Esophagus muscularis mucosa (tissue), 4 donors: ENCODE data around the gene CACNA1G.

Source experiments
- EP300 ChIP-seq: sonication (generic); formaldehyde crosslinking; IDR thresholded peaks from one replicate; pipeline ENCODE4 v1.6.1; 2017; ENCODE audit warnings: antibody characterized with exemption
- POLR2A ChIP-seq: fragments of 450-650 bp; IDR thresholded peaks from one replicate; pipeline ENCODE4 v1.6.1; 2017; ENCODE audit warnings: antibody characterized with exemption, moderate library complexity, mild to moderate bottlenecking, low read depth
- TF ChIP-seq, protein P1 (sequence below), 3 experiments: fragments of 200-600 bp in 2 of 3; fragments of 450-650 bp in 1 of 3; sonication (generic) in 2 of 3; IDR thresholded peaks; one replicate each; pipeline ENCODE4 v1.5.1; 2017 to 2019; ENCODE audit warnings: antibody characterized with exemption in 3 of 3, mild to moderate bottlenecking in 2 of 3, moderate library complexity in 1 of 3

DNA sequence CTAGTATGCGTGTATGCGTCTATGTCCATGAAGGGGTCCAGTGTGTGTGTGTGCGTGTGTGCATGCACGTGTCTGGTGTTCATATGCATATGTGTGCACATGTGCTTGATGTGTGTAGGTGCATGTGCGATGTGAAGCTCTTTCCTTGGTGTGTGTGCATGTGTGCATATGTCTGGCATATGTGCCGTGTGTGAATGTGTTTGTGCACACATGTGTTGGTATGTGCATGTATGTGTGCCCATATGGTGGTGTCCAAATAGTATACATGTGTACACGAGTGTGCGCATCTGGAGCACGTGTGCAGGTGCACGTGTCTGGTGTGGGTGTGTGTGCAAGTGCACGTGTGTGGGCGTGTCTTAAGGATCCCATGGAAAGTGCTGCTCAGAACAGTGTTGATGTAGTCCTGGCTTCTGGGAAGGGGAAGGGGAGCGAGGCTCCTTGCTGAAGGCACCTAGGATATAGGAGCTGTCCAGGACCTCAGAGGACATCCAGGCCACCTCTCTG is 17.0 kb downstream of the CACNA1G start:
- no peak for TF ChIP-seq EP300
- TF ChIP-seq, protein P1, sequence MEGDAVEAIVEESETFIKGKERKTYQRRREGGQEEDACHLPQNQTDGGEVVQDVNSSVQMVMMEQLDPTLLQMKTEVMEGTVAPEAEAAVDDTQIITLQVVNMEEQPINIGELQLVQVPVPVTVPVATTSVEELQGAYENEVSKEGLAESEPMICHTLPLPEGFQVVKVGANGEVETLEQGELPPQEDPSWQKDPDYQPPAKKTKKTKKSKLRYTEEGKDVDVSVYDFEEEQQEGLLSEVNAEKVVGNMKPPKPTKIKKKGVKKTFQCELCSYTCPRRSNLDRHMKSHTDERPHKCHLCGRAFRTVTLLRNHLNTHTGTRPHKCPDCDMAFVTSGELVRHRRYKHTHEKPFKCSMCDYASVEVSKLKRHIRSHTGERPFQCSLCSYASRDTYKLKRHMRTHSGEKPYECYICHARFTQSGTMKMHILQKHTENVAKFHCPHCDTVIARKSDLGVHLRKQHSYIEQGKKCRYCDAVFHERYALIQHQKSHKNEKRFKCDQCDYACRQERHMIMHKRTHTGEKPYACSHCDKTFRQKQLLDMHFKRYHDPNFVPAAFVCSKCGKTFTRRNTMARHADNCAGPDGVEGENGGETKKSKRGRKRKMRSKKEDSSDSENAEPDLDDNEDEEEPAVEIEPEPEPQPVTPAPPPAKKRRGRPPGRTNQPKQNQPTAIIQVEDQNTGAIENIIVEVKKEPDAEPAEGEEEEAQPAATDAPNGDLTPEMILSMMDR (IDR thresholded peaks at IDR 0.05) = no peak
- TF ChIP-seq POLR2A = no peak
